Endodermal cell (in vitro differentiated cells): Measurements from ENCODE around the gene PLVAP. TPM values are rescaled to one million over a fixed set of nuclear protein-coding genes. Genes with fewer than 3 reads are reported as not detected.
A peak's percentile ranks its signal among the peaks of the same experiment; 100 is the strongest.

ENCODE experiments used
- DNase-seq: peaks from one replicate; pipeline ENCODE4 v3.0.0-alpha.2; 2017
- H3K27ac ChIP-seq: 2 replicates; pipeline ENCODE4 v1.5.1; 2013; ENCODE audit warnings: mild to moderate bottlenecking, low read depth, low read length, moderate library complexity
- H3K27me3 ChIP-seq: 2 replicates; pipeline ENCODE4 v1.6.1; 2013; ENCODE audit warnings: mild to moderate bottlenecking, low read length, moderate library complexity; ENCODE audit not compliant: insufficient read depth, control insufficient read depth, poor library complexity, severe bottlenecking
- H3K36me3 ChIP-seq: 2 replicates; pipeline ENCODE4 v1.7.0; 2013; ENCODE audit warnings: mild to moderate bottlenecking, low read length, moderate library complexity; ENCODE audit not compliant: control insufficient read depth, insufficient read depth
- H3K4me1 ChIP-seq: one replicate; pipeline ENCODE4 v1.7.0; 2013; ENCODE audit warnings: low read length; ENCODE audit not compliant: control insufficient read depth, insufficient read depth
- H3K4me3 ChIP-seq: 2 replicates; pipeline ENCODE4 v1.5.1; 2013; ENCODE audit warnings: mild to moderate bottlenecking, low read length, moderate library complexity
- H3K9ac ChIP-seq: 2 replicates; pipeline ENCODE4 v1.6.1; 2013; ENCODE audit warnings: mild to moderate bottlenecking, low read length, moderate library complexity; ENCODE audit not compliant: poor library complexity, severe bottlenecking; ENCODE audit errors: extremely low read depth
- H3K9me3 ChIP-seq: 2 replicates; pipeline ENCODE4 v1.6.1; 2013; ENCODE audit warnings: mild to moderate bottlenecking, low read length, moderate library complexity; ENCODE audit not compliant: control insufficient read depth
- H3K27ac Mint-ChIP-seq: 2 replicates; pipeline ENCODE4 v1.8.0; 2020; ENCODE audit warnings: mixed read lengths
- H3K27me3 Mint-ChIP-seq: 2 replicates; pipeline ENCODE4 v1.8.0; 2021; ENCODE audit warnings: mild to moderate bottlenecking, mixed read lengths; ENCODE audit not compliant: insufficient read depth
- H3K36me3 Mint-ChIP-seq: 2 replicates; pipeline ENCODE4 v1.8.0; 2020; ENCODE audit warnings: low read depth, mixed read lengths
- H3K4me1 Mint-ChIP-seq: 2 replicates; pipeline ENCODE4 v1.8.0; 2020; ENCODE audit warnings: mixed read lengths
- H3K4me3 Mint-ChIP-seq: 2 replicates; pipeline ENCODE4 v1.8.0; 2020; ENCODE audit warnings: mild to moderate bottlenecking, moderate library complexity, mixed read lengths
- H3K9me3 Mint-ChIP-seq: 2 replicates; pipeline ENCODE4 v1.8.0; 2020; ENCODE audit warnings: mild to moderate bottlenecking, mixed read lengths
- WGBS, 2 experiments: methylation state at CpG; one replicate each; pipeline versions ENCODE4 v1.1.5 to v1.1.7; 2013; ENCODE audit warnings: missing lambda C conversion rate in 2 of 2, mixed read lengths in 1 of 2; ENCODE audit not compliant: insufficient coverage in 1 of 2, insufficient read length in 1 of 2; 5-methylcytosine and 5-hydroxymethylcytosine counted together
- total RNA-seq, 2 donors: library from RNA; stranded (reverse); fragmentation: NEBNext Ultra II Directional in 1 of 2; extraction: Animal tissue kit (Norgen Biotek cat#: 25700) in 1 of 2; gene quantifications; 2 replicates in 1 of 2; 3 replicates in 1 of 2; pipeline ENCODE4 v1.2.1, GENCODE V29; 2021
- TF ChIP-seq, protein P1 (sequence below): fragments of 200-600 bp; sonication (generic); conservative IDR thresholded peaks from 2 replicates; pipeline ENCODE4 v1.5.0; 2021; ENCODE audit warnings: antibody characterized with exemption, mild to moderate bottlenecking

The PLVAP gene
- total RNA-seq, 2 donors from 2014 or later = 0.44 TPM; not detected in 1

DNA sequence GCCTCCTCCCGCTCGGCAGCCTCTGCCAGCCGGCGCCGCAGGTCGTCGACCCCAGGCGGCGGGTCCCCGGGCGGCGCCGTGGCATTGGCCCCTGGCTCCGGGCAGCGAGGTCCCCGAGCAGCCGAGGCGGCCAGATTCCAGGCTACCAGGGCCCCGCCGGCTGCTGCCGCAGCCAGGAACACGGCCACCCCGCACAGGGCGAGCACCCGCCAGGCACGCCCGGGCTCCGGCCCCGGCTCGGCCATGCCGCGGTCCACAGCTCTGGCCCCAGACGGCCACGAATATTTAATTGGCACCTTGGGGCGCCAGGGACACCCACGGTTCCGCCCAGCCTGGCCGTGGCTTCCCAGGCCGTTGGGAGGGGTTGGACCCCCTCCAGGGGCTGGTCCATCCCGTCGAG is 16.8 kb upstream of the PLVAP start, which contains the start of gene CCDC194:
TSS of gene CCDC194 (minus strand) at position 283 of the 400 bp plus-strand sequence. CDS start at position 245, 38 bp downstream.
- no peak for DNase-seq
- WGBS, 2 experiments = 94% methylated on average over 27 to 41 of the region's 41 CpGs
- peaks cover 8% of the 10 kb centered on the region for H3K4me1 Mint-ChIP-seq
- Histone ChIP-seq H3K9ac (no peak within 1 kb of the TSS), H3K9me3 (peaks cover 12% of the 10 kb centered on the region), H3K4me3 (no peak within 1 kb of the TSS), H3K27ac (no peak within 1 kb of the TSS), H3K36me3 (peaks cover 8% of the 10 kb centered on the region), H3K27me3 (no peaks in the 10 kb centered on the region), H3K4me1 (no peaks in the 10 kb centered on the region)
- TF ChIP-seq, protein P1, sequence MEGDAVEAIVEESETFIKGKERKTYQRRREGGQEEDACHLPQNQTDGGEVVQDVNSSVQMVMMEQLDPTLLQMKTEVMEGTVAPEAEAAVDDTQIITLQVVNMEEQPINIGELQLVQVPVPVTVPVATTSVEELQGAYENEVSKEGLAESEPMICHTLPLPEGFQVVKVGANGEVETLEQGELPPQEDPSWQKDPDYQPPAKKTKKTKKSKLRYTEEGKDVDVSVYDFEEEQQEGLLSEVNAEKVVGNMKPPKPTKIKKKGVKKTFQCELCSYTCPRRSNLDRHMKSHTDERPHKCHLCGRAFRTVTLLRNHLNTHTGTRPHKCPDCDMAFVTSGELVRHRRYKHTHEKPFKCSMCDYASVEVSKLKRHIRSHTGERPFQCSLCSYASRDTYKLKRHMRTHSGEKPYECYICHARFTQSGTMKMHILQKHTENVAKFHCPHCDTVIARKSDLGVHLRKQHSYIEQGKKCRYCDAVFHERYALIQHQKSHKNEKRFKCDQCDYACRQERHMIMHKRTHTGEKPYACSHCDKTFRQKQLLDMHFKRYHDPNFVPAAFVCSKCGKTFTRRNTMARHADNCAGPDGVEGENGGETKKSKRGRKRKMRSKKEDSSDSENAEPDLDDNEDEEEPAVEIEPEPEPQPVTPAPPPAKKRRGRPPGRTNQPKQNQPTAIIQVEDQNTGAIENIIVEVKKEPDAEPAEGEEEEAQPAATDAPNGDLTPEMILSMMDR = no peak
- peaks cover 10% of the 10 kb centered on the region for H3K9me3 Mint-ChIP-seq
- H3K27ac Mint-ChIP-seq = no peak within 1 kb of the TSS
- H3K27me3 Mint-ChIP-seq = peaks cover 17% of the 10 kb centered on the region
- H3K36me3 Mint-ChIP-seq = no peaks in the 10 kb centered on the region
- no peak within 1 kb of the TSS for H3K4me3 Mint-ChIP-seq

DNA sequence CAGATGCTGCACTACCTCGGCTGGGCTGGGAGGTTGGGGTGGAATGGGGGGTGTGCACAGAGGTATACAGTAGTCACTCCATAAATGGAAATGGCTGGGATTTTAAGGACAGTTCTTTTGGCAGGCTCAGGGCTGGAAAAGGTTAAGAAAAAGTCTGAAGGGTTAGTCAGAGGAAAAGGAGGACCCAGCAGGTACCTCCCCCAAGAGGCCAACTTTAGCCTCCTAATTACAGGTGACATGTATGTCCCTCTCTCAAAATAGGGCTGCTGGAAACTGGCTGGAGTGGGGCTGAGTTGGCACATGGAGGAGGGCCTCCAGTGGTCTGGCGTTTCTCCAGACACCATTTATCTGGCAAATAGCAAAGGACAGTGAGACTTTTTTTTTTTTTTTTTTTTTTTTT is 15.9 kb upstream of the PLVAP start:
- Mint-ChIP-seq H3K4me1 (peaks cover 8% of the 10 kb centered on the region), H3K36me3 (no peaks in the 10 kb centered on the region), H3K9me3 (peaks cover 10% of the 10 kb centered on the region), H3K4me3 (no peak overlapping the region), H3K27me3 (peaks cover 23% of the 10 kb centered on the region), H3K27ac (no peak overlapping the region)
- Histone ChIP-seq H3K9ac (no peak overlapping the region), H3K4me1 (no peaks in the 10 kb centered on the region), H3K4me3 (no peak overlapping the region), H3K27ac (no peak overlapping the region), H3K9me3 (peaks cover 13% of the 10 kb centered on the region), H3K27me3 (no peaks in the 10 kb centered on the region), H3K36me3 (peaks cover 2% of the 10 kb centered on the region)
- 71 to 90% methylated on average over 1 to 2 of the region's 2 CpGs for WGBS, 2 experiments
- DNase-seq = no peak
- TF ChIP-seq, protein P1 = no peak

- H3K4me1 ChIP-seq = no peaks in the 10 kb centered on the region
- H3K27ac Mint-ChIP-seq = no peak overlapping the region
- no peaks in the 10 kb centered on the region for H3K36me3 ChIP-seq
- peak overlapping the region; percentile 73 for H3K4me3 Mint-ChIP-seq
- H3K9me3 ChIP-seq = peaks cover 13% of the 10 kb centered on the region
- DNase-seq = peak; percentile 64
- TF ChIP-seq, protein P1 = peak; percentile 29
- H3K27me3 Mint-ChIP-seq = peaks cover 23% of the 10 kb centered on the region
- WGBS, 2 experiments = 18 to 25% methylated on average over 15 to 26 of the region's 26 CpGs
- no peaks in the 10 kb centered on the region for H3K27me3 ChIP-seq
- no peak overlapping the region for H3K9ac ChIP-seq
- no peaks in the 10 kb centered on the region for H3K36me3 Mint-ChIP-seq
- H3K4me1 Mint-ChIP-seq = peaks cover 3% of the 10 kb centered on the region
- H3K4me3 ChIP-seq = peak overlapping the region; percentile 75
- H3K9me3 Mint-ChIP-seq = peaks cover 10% of the 10 kb centered on the region
- H3K27ac ChIP-seq = no peak overlapping the region
Observed at GRCh38 chr19:17391371-17392151, 14.4 kb upstream of the PLVAP start.
